ENCODE measurements around the gene SNRNP70. TPM values are rescaled to one million over a fixed set of nuclear protein-coding genes. Genes with fewer than 3 reads are reported as not detected.

Gene SNRNP70
- total and polyA plus RNA-seq, 2 donors (not counting 3 experiments of a cell fraction or from before 2014, with no cell fraction given): 215 to 300 TPM

GRCh38 chr19:49058562-49058961 is 26.7 kb upstream of the SNRNP70 start:
- Histone ChIP-seq H3K9me3 (replicated peaks; ENCODE audit: control insufficient read depth, insufficient read depth, low read length) (no peaks in the 10 kb centered on the region), H3K4me2 (ENCODE audit: insufficient read depth, low read length) (no peak overlapping the region), H3K27me3 (ENCODE audit: control insufficient read depth in 2 of 2, insufficient read depth in 2 of 2, low read length in 2 of 2) (peaks cover 0 to 1% of the 10 kb centered on the region in 2 experiments), H4K20me1 (replicated peaks; ENCODE audit: control insufficient read depth, extremely low read depth, insufficient read depth, low read length) (no peaks in the 10 kb centered on the region), H2AFZ (ENCODE audit: low read depth, low read length) (no peak overlapping the region), H3K79me2 (ENCODE audit: control insufficient read depth, insufficient read depth, low read length) (no peaks in the 10 kb centered on the region), H3K36me3 (ENCODE audit: control insufficient read depth in 2 of 2, extremely low read depth in 1 of 2, insufficient read depth in 2 of 2, low read length in 2 of 2) (no peaks in the 10 kb centered on the region), H3K4me1 (ENCODE audit: control insufficient read depth, extremely low read depth, insufficient read depth, low read length) (peaks cover 11% of the 10 kb centered on the region), H3K27ac (ENCODE audit: insufficient read depth, low read depth, low read length) (no peak overlapping the region), H3K4me3 (replicated peaks in 1 of 3; ENCODE audit: insufficient read depth in 1 of 3, low read depth in 1 of 3, low read length in 3 of 3) (no peak overlapping the region), H3K9ac (replicated peaks; ENCODE audit: extremely low read depth, insufficient read depth, low read length) (no peak overlapping the region), H3K9me1 (replicated peaks; ENCODE audit: control insufficient read depth, extremely low read depth, insufficient read depth, low read length) (no peaks in the 10 kb centered on the region)
- DNase-seq (ENCODE audit: low read depth, low spot score): no peak
- FAIRE-seq: no peak
- BruUV-seq (replicated peaks): no TSS peak
- TF ChIP-seq CTCF (IDR thresholded peaks at IDR 0.05; ENCODE audit: extremely low read depth in 1 of 2, insufficient read depth in 1 of 2, low read depth in 1 of 2, low read length in 2 of 2): no peak
- TF ChIP-seq POLR2A (IDR thresholded peaks at IDR 0.05; ENCODE audit: low read depth, low read length): no peak
- no peak for TF ChIP-seq EZH2 (IDR thresholded peaks at IDR 0.05; ENCODE audit: borderline replicate concordance, low read depth, low read length, severe bottlenecking)
- TF ChIP-seq FOS (IDR thresholded peaks at IDR 0.05; ENCODE audit: borderline replicate concordance, insufficient read depth, low read length): no peak
- no peak for TF ChIP-seq MYC (IDR thresholded peaks at IDR 0.05; ENCODE audit: low read depth, low read length)
- no peak for TF ChIP-seq GATA2 (IDR thresholded peaks at IDR 0.05; ENCODE audit: insufficient read depth, insufficient read length, low read depth, low read length)
- no peak for TF ChIP-seq MAX (IDR thresholded peaks at IDR 0.05; ENCODE audit: insufficient read depth, insufficient read length)
- no peak for TF ChIP-seq JUN (IDR thresholded peaks at IDR 0.05; ENCODE audit: borderline replicate concordance, insufficient read depth, insufficient read length, low read depth)
- TF ChIP-seq POLR2AphosphoS5 (IDR thresholded peaks at IDR 0.05; ENCODE audit: insufficient read depth, low read depth, low read length): no peak
- intact Hi-C loops (cut with micrococcal nuclease) (no loop called here), dilution Hi-C loops (cut with MboI; ENCODE audit: extremely low pct_ligation_motif_present, low sequenced_read_pairs) (no loop called here)
- ChIA-PET POLR2A (no interaction called here), CTCF (interaction anchor here (0.9 to 1.8 kb wide), 5 partner anchors 8 to 59 kb away, joined by 3 to 7 read pairs (median 4); no protein-coding TSS in a partner anchor)
